Transverse colon (tissue), 4 donors: ENCODE measurements around the gene OR51B6. TPM values are rescaled to one million over a fixed set of nuclear protein-coding genes. Genes with fewer than 3 reads are reported as not detected.
"Not testable (repeated sequence)": the region's sequence is repeated elsewhere in the genome, so short reads cannot be mapped to it uniquely, and the experiment has no call there.

Experiments used
- DNase-seq: peaks from one replicate; pipeline ENCODE4 v3.0.0-alpha.2; 2019
- H3K27ac ChIP-seq, 4 donors: fragments of 200-600 bp; sonication (generic); 2 replicates each; pipeline ENCODE4 v1.5.1; 2016 to 2018; ENCODE audit warnings: inconsistent platforms in 4 of 4
- H3K27me3 ChIP-seq: fragments of 200-600 bp; sonication (generic); 2 replicates; pipeline ENCODE4 v1.5.1; 2017; ENCODE audit warnings: inconsistent platforms
- H3K36me3 ChIP-seq, 4 donors: fragments of 200-600 bp; sonication (generic); 2 replicates each; pipeline ENCODE4 v1.5.1; 2017 to 2019; ENCODE audit warnings: inconsistent platforms in 4 of 4
- H3K4me1 ChIP-seq, 4 donors: fragments of 200-600 bp; sonication (generic); 2 replicates each; pipeline ENCODE4 v1.5.1; 2017 to 2020; ENCODE audit warnings: inconsistent platforms in 4 of 4
- H3K4me3 ChIP-seq, 4 donors: fragments of 200-600 bp; sonication (generic); 1 replicate in 1 of 4; 2 replicates in 3 of 4; pipeline versions ENCODE4 v1.5.1 to v1.6.1; 2017 to 2019; ENCODE audit warnings: inconsistent platforms in 4 of 4
- H3K9me3 ChIP-seq, 2 donors: fragments of 200-600 bp; sonication (generic); 2 replicates each; pipeline ENCODE4 v1.5.1; 2017 to 2019; ENCODE audit warnings: inconsistent platforms in 2 of 2
- EP300 ChIP-seq: sonication (generic); formaldehyde crosslinking; IDR thresholded peaks from one replicate; pipeline ENCODE4 v1.6.1; 2017; ENCODE audit warnings: antibody characterized with exemption, low read depth
- POLR2A ChIP-seq: fragments of 450-650 bp; IDR thresholded peaks from one replicate; pipeline ENCODE4 v1.6.1; 2016; ENCODE audit warnings: antibody characterized with exemption, mild to moderate bottlenecking, moderate library complexity
- POLR2AphosphoS5 ChIP-seq, 3 donors: sonication (generic); formaldehyde crosslinking; IDR thresholded peaks; one replicate each; pipeline ENCODE4 v1.6.1; 2016; ENCODE audit warnings: antibody characterized with exemption in 3 of 3
- whole genome bisulfite sequencing, 2 donors: methylation state at CpG; one replicate each; pipeline ENCODE4 v1.1.5; 2018; ENCODE audit warnings: low coverage in 1 of 2; 5-methylcytosine and 5-hydroxymethylcytosine counted together
- in situ Hi-C, 4 donors: fragments of 200-750 bp; cut with MboI; loops; one replicate each; pipeline versions ENCODE4 v1.15.0 to v1.15.1; 2017; ENCODE audit warnings: low sequenced_read_pairs in 3 of 4, low pct_ligation_motif_present in 1 of 4, low pct_unique_long_range_greater_than_20kb in 1 of 4
- intact Hi-C: fragments of 100-400 bp; cut with DNase I; formaldehyde crosslinking; loops from one replicate; pipeline ENCODE4 v1.15.1; 2023; ENCODE audit warnings: low total_unique reads
- total RNA-seq, 4 donors: library from RNA; depleted of rRNA; stranded (reverse); fragments of >200 nt; gene quantifications; one replicate each; pipeline ENCODE4 v1.1.0, GENCODE V29; 2016
- TF ChIP-seq, protein P1 (sequence below), 5 experiments: fragments of 200-600 bp in 3 of 5; fragments of 450-650 bp in 2 of 5; sonication (generic) in 3 of 5; IDR thresholded peaks; 1 replicate in 2 of 5; 2 replicates in 3 of 5; pipeline ENCODE4 v1.5.1; 2016 to 2017; ENCODE audit warnings: antibody characterized with exemption in 5 of 5, inconsistent platforms in 3 of 5, mild to moderate bottlenecking in 2 of 5, moderate library complexity in 1 of 5

The OR51B6 gene
- total RNA-seq, 4 donors from 2014 or later = not detected

DNA sequence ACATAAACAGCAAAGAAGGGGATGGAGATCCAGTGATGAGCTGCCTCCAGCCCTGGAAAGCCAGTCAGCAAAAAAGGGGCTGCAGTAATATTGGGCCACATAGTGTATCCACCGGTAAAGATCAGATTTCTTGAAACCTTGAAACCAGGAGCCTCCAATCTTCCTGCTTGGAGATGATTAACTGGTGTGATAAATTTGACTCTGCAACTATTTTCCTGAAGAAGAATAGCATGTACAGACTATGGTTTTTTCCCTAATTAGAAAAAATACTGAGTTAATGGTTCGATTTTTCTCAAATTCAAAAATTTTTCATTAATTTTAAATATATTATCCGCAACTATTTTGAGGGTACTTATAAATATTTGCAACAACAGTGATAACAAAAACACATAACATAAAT, 27.1 kb upstream of the OR51B6 start, which contains the start of gene OR51B2:
OR51B2 (minus strand) TSS at position 101 of the 400 bp plus-strand sequence; CDS start at position 101, 0 bp downstream.
- H3K36me3 ChIP-seq = no peaks in the 10 kb centered on the region
- no peak for DNase-seq
- intact Hi-C loops = no loop called here
- no peaks in the 10 kb centered on the region for H3K4me1 ChIP-seq
- in situ Hi-C loops = no loop called here
- no peaks in the 10 kb centered on the region for H3K9me3 ChIP-seq
- H3K27me3 ChIP-seq = no peaks in the 10 kb centered on the region
- no peak within 1 kb of the TSS for H3K4me3 ChIP-seq
- WGBS, 2 donors = 52 to 75% methylated on average over 3 of the region's 3 CpGs
- H3K27ac ChIP-seq = no peak within 1 kb of the TSS
- TF ChIP-seq, protein P1, sequence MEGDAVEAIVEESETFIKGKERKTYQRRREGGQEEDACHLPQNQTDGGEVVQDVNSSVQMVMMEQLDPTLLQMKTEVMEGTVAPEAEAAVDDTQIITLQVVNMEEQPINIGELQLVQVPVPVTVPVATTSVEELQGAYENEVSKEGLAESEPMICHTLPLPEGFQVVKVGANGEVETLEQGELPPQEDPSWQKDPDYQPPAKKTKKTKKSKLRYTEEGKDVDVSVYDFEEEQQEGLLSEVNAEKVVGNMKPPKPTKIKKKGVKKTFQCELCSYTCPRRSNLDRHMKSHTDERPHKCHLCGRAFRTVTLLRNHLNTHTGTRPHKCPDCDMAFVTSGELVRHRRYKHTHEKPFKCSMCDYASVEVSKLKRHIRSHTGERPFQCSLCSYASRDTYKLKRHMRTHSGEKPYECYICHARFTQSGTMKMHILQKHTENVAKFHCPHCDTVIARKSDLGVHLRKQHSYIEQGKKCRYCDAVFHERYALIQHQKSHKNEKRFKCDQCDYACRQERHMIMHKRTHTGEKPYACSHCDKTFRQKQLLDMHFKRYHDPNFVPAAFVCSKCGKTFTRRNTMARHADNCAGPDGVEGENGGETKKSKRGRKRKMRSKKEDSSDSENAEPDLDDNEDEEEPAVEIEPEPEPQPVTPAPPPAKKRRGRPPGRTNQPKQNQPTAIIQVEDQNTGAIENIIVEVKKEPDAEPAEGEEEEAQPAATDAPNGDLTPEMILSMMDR (IDR thresholded peaks at IDR 0.05) = no peak
- TF ChIP-seq POLR2AphosphoS5 (IDR thresholded peaks at IDR 0.05) (no peak), EP300 (no peak), POLR2A (no peak)

DNA sequence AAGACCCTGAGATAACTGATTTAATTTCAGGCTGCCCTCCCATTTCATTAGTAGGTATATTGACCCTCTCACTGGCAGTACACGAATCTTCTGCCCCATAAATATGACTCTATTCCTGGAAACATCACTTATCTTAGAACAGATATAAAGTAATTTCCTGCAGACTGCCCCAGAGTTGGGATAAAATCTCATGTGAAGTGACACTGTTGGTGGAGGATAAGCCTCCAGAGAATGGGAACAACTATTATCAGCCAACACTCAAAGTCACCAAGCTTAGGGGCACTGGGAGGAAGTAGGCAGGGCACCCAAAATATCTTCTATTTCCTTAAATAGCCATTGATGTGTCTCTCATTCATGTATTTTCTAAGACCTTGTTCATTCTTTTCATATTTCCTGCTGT, 16.1 kb upstream of the OR51B6 start:
- DNase-seq = no peak
- H3K4me3 ChIP-seq = no peak overlapping the region
- H3K36me3 ChIP-seq = no peaks in the 10 kb centered on the region
- intact Hi-C loops = no loop called here
- 25 to 48% methylated on average over 1 of the region's 1 CpG for WGBS, 2 donors
- TF ChIP-seq EP300 (no peak), POLR2A (no peak), POLR2AphosphoS5 (IDR thresholded peaks at IDR 0.05) (no peak)
- TF ChIP-seq, protein P1 (IDR thresholded peaks at IDR 0.05) = no peak
- no peak overlapping the region for H3K27ac ChIP-seq
- H3K9me3 ChIP-seq = no peaks in the 10 kb centered on the region
- no peaks in the 10 kb centered on the region for H3K4me1 ChIP-seq
- in situ Hi-C loops = no loop called here
- no peaks in the 10 kb centered on the region for H3K27me3 ChIP-seq

DNA sequence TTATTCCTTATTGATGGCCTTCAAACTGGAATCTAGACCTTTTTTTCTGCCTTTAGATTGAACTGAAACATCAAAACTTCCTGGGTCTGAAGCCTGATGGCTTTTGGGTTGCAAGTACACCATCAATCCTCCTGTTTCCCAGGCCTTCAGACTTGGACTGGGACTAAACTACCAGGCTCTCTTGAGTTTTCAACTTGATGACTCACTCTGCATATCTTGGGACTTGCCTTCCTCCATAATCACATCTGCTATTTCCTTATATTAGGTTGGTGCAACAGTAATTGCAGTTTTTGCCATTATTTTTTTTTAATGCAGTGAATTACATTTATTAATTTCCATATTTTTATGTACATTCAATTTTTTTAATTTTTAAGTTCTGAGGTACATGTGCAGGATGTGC, 15.0 kb upstream of the OR51B6 start:
- no peak for DNase-seq
- H3K9me3 ChIP-seq = no peaks in the 10 kb centered on the region
- intact Hi-C loops (no loop called here), in situ Hi-C loops (no loop called here)
- H3K4me1 ChIP-seq = no peaks in the 10 kb centered on the region
- TF ChIP-seq POLR2A (no peak), POLR2AphosphoS5 (IDR thresholded peaks at IDR 0.05) (no peak), EP300 (no peak)
- TF ChIP-seq, protein P1 (IDR thresholded peaks at IDR 0.05) = no peak
- no peaks in the 10 kb centered on the region for H3K36me3 ChIP-seq
- no peak overlapping the region for H3K27ac ChIP-seq
- no peaks in the 10 kb centered on the region for H3K27me3 ChIP-seq
- no peak overlapping the region for H3K4me3 ChIP-seq

DNA sequence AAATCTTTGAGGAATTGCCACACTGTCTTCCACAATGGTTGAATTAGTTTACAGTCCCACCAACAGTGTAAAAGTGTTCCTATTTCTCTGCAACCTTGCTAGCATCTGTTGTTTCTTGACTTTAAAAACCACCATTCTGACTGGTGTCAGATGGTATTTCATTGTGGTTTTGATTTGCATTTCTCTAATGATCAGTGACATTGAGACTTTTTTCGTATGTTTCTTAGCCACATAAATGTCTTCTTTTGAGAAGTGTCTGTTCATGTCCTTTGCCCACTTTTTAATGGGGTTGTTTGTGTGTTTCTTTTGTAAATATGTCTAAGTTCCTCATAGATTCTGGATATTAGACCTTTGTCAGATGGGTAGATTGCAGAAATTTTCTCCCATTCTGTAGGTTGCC, 14.1 kb upstream of the OR51B6 start:
- 64 to 72% methylated on average over 1 of the region's 1 CpG for WGBS, 2 donors
- H3K9me3 ChIP-seq, H3K27ac ChIP-seq, intact Hi-C loops, H3K36me3 ChIP-seq, in situ Hi-C loops, DNase-seq, H3K4me1 ChIP-seq, H3K4me3 ChIP-seq, H3K27me3 ChIP-seq: not testable (repeated sequence)

DNA sequence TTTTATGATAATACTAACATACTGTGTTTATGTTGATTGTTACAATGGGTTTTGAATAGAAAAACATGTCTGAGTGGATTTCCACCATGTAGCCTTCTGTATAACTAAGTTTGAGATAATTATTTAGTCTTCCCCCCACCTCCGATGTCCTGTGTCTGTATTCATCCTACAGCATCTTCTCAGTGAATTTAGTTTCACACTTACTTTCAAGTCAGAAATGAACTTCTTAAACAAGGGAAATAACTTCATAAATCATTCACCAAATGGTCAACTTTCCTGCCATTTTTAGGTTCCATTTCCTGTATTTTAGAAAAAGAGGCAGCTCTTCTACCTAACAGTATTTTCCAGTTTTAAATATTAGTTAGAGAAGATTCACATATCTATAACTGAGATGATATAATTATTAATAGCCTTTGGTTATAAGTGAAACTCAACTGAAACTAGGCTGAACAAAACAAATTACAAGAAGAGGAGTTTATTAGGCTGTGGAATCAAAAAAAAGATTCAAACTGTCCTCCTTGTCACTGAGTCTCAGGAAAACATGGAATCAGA, 11.5 kb upstream of the OR51B6 start:
- Histone ChIP-seq H3K27ac (no peak overlapping the region), H3K9me3 (no peaks in the 10 kb centered on the region), H3K27me3 (no peaks in the 10 kb centered on the region), H3K4me1 (no peaks in the 10 kb centered on the region), H3K4me3 (no peak overlapping the region), H3K36me3 (no peaks in the 10 kb centered on the region)
- in situ Hi-C loops (no loop called here), intact Hi-C loops (no loop called here)
- WGBS, 2 donors = 80 to 94% methylated on average over 1 of the region's 1 CpG
- TF ChIP-seq, protein P1 (IDR thresholded peaks at IDR 0.05) = no peak
- no peak for TF ChIP-seq POLR2A
- no peak for TF ChIP-seq POLR2AphosphoS5 (IDR thresholded peaks at IDR 0.05)
- no peak for TF ChIP-seq EP300
- no peak for DNase-seq
